H1 (cell line): ENCODE data around the gene MAD2L1BP. TPM values are rescaled to one million over a fixed set of nuclear protein-coding genes. Genes with fewer than 3 reads are reported as not detected.
"Not testable (repeated sequence)": the region's sequence is repeated elsewhere in the genome, so short reads cannot be mapped to it uniquely, and the experiment has no call there.

Experiments
- CTCF ChIA-PET: fragments of 300-600 bp; sonication (Branson Sonifier 250); formaldehyde crosslinking; loops from one replicate; lab custom pipeline; 2021; ENCODE audit not compliant: partially characterized antibody; lab: Charles Lee
- POLR2A ChIA-PET: fragments of 300-600 bp; sonication (Branson Sonifier 250); formaldehyde crosslinking; loops from one replicate; lab custom pipeline; 2021; ENCODE audit warnings: inconsistent platforms; ENCODE audit not compliant: partially characterized antibody; lab: Charles Lee
- DNase-seq, 2 experiments: peaks; one replicate each; pipeline versions ENCODE4 v3.0.0 to v3.0.0-alpha.2; 2010 to 2022; ENCODE audit warnings: low spot score in 2 of 2, low read depth in 1 of 2, mixed read lengths in 1 of 2
- FAIRE-seq: peaks from 2 replicates; lab custom pipeline; 2011; peaks lifted over from hg19 to GRCh38; lab: Jason Lieb, UNC
- H2AFZ ChIP-seq: 2 replicates; pipeline ENCODE4 v1.8.1; 2012; ENCODE audit warnings: low read length, inconsistent platforms
- H2AK5ac ChIP-seq: 2 replicates; pipeline ENCODE4 v1.6.1; 2013; ENCODE audit warnings: low read depth, low read length
- H2BK120ac ChIP-seq: replicated peaks from 2 replicates; pipeline ENCODE3; 2013; ENCODE audit warnings: low read depth, low read length, inconsistent platforms
- H2BK12ac ChIP-seq: 2 replicates; pipeline ENCODE4 v1.6.1; 2013; ENCODE audit warnings: low read depth, low read length
- H2BK15ac ChIP-seq: 2 replicates; pipeline ENCODE4 v1.6.1; 2013; ENCODE audit warnings: low read length
- H2BK20ac ChIP-seq: 2 replicates; pipeline ENCODE4 v1.6.1; 2013; ENCODE audit warnings: low read length
- H2BK5ac ChIP-seq: 2 replicates; pipeline ENCODE4 v1.6.1; 2013; ENCODE audit warnings: low read depth, low read length
- H3K14ac ChIP-seq: 2 replicates; pipeline ENCODE4 v1.6.1; 2013; ENCODE audit warnings: inconsistent platforms; ENCODE audit not compliant: insufficient read length
- H3K18ac ChIP-seq: 2 replicates; pipeline ENCODE4 v1.6.1; 2013; ENCODE audit warnings: low read length; ENCODE audit errors: extremely low read depth
- H3K23ac ChIP-seq: 2 replicates; pipeline ENCODE4 v1.6.1; 2013; ENCODE audit warnings: inconsistent platforms; ENCODE audit not compliant: insufficient read length
- H3K23me2 ChIP-seq: 2 replicates; pipeline ENCODE4 v1.6.1; 2013; ENCODE audit warnings: low read depth, low read length
- H3K27ac ChIP-seq: 2 replicates; pipeline ENCODE4 v1.6.1; 2011; ENCODE audit warnings: low read depth, low read length, inconsistent platforms
- H3K27me3 ChIP-seq, 4 experiments: replicated peaks in 1 of 4; 1 replicate in 1 of 4; 2 replicates in 3 of 4; pipeline versions ENCODE4 v1.6.1 to v1.8.1; 2011 to 2013; ENCODE audit warnings: low read length in 3 of 4, mild to moderate bottlenecking in 3 of 4, inconsistent platforms in 2 of 4, mixed read lengths in 2 of 4, moderate library complexity in 1 of 4; ENCODE audit not compliant: control insufficient read depth in 3 of 4, insufficient read depth in 3 of 4; ENCODE audit errors: extremely low read depth in 1 of 4
- H3K36me3 ChIP-seq, 4 experiments: 2 replicates each; pipeline versions ENCODE4 v1.6.1 to v1.8.1; 2011 to 2013; ENCODE audit warnings: mild to moderate bottlenecking in 4 of 4, low read length in 3 of 4, moderate library complexity in 2 of 4, control low read depth in 1 of 4, inconsistent platforms in 1 of 4; ENCODE audit not compliant: insufficient read depth in 4 of 4, control insufficient read depth in 2 of 4
- H3K4ac ChIP-seq: replicated peaks from 2 replicates; pipeline ENCODE3; 2013; ENCODE audit warnings: low read length, low read depth, mixed read lengths, inconsistent platforms; ENCODE audit not compliant: insufficient read length
- H3K4me1 ChIP-seq, 4 experiments: replicated peaks in 1 of 4; 1 replicate in 1 of 4; 2 replicates in 3 of 4; pipeline versions ENCODE4 v1.6.1 to v1.8.1; 2011 to 2013; ENCODE audit warnings: low read length in 3 of 4, inconsistent platforms in 2 of 4, mixed read lengths in 1 of 4; ENCODE audit not compliant: insufficient read depth in 4 of 4, control insufficient read depth in 3 of 4
- H3K4me2 ChIP-seq, 2 experiments: 2 replicates each; pipeline versions ENCODE4 v1.6.1 to v1.8.1; 2011 to 2013; ENCODE audit warnings: low read depth in 2 of 2, low read length in 2 of 2, control low read depth in 1 of 2, inconsistent platforms in 1 of 2, mild to moderate bottlenecking in 1 of 2; ENCODE audit not compliant: insufficient read depth in 1 of 2
- H3K4me3 ChIP-seq, 4 experiments: fragments of 200-600, 300-600 bp in 1 of 4; sonication (generic), shearing (Covaris generic), sonication (Bioruptor Twin) in 1 of 4; 2 replicates each; pipeline versions ENCODE4 v1.5.1 to v1.8.1; 2011 to 2016; ENCODE audit warnings: low read length in 4 of 4, low read depth in 3 of 4, control low read depth in 2 of 4, inconsistent platforms in 2 of 4, mild to moderate bottlenecking in 2 of 4, mixed read lengths in 1 of 4, moderate library complexity in 1 of 4; ENCODE audit not compliant: insufficient read depth in 2 of 4; ENCODE audit errors: extremely low read depth in 1 of 4
- H3K56ac ChIP-seq: replicated peaks from 2 replicates; pipeline ENCODE3; 2013; ENCODE audit warnings: low read depth, mild to moderate bottlenecking, mixed read lengths, low read length, inconsistent platforms; ENCODE audit not compliant: insufficient read length
- H3K79me1 ChIP-seq: 2 replicates; pipeline ENCODE4 v1.6.1; 2013; ENCODE audit warnings: low read depth, low read length, control low read depth
- H3K79me2 ChIP-seq, 2 experiments: 2 replicates each; pipeline versions ENCODE4 v1.6.1 to v1.8.1; 2012 to 2013; ENCODE audit warnings: low read length in 2 of 2, mild to moderate bottlenecking in 2 of 2, inconsistent platforms in 1 of 2; ENCODE audit not compliant: insufficient read depth in 2 of 2, control insufficient read depth in 1 of 2
- H3K9ac ChIP-seq, 4 experiments: replicated peaks in 1 of 4; 1 replicate in 1 of 4; 2 replicates in 3 of 4; pipeline versions ENCODE4 v1.6.1 to v1.8.1; 2011 to 2013; ENCODE audit warnings: low read depth in 3 of 4, low read length in 3 of 4, control low read depth in 2 of 4, mild to moderate bottlenecking in 2 of 4, moderate library complexity in 2 of 4, inconsistent platforms in 1 of 4; ENCODE audit errors: extremely low read depth in 1 of 4
- H3K9me3 ChIP-seq, 2 experiments: 2 replicates each; pipeline versions ENCODE4 v1.6.1 to v1.8.1; 2012 to 2013; ENCODE audit warnings: mild to moderate bottlenecking in 2 of 2, moderate library complexity in 2 of 2, control low read depth in 1 of 2, inconsistent platforms in 1 of 2, low read depth in 1 of 2, low read length in 1 of 2, mixed read lengths in 1 of 2; ENCODE audit not compliant: insufficient read depth in 2 of 2
- H4K20me1 ChIP-seq, 2 experiments: replicated peaks in 1 of 2; 2 replicates each; pipeline versions ENCODE3 to v1.8.1; 2011 to 2013; ENCODE audit warnings: inconsistent platforms in 2 of 2, low read length in 2 of 2, mild to moderate bottlenecking in 1 of 2; ENCODE audit not compliant: insufficient read depth in 2 of 2, control insufficient read depth in 1 of 2
- H4K5ac ChIP-seq: 2 replicates; pipeline ENCODE4 v1.6.1; 2013; ENCODE audit warnings: low read length, low read depth, mixed read lengths, inconsistent platforms; ENCODE audit not compliant: insufficient read length
- H4K8ac ChIP-seq: 2 replicates; pipeline ENCODE4 v1.8.0; 2013; ENCODE audit warnings: mild to moderate bottlenecking, moderate library complexity, low read length, inconsistent platforms; ENCODE audit not compliant: insufficient read depth; ENCODE audit errors: extremely low read depth
- H4K91ac ChIP-seq: replicated peaks from 2 replicates; pipeline ENCODE3; 2013; ENCODE audit warnings: low read length, mixed read lengths, inconsistent platforms; ENCODE audit not compliant: insufficient read length
- whole genome bisulfite sequencing, 2 experiments: shearing (Covaris generic) in 1 of 2; methylation state at CpG; one replicate each; pipeline versions ENCODE4 v1.1.6 to v1.1.7; 2013 to 2015; ENCODE audit warnings: low lambda C conversion rate in 2 of 2, mixed read lengths in 2 of 2, inconsistent platforms in 1 of 2, low coverage in 1 of 2, missing lambda C conversion rate in 1 of 2; ENCODE audit not compliant: insufficient replicate concordance in 2 of 2, insufficient coverage in 1 of 2, insufficient read length in 1 of 2; ENCODE audit errors: extremely low coverage in 1 of 2, missing lambda C conversion rate in 1 of 2; 5-methylcytosine and 5-hydroxymethylcytosine counted together
- polyA plus RNA-seq, 7 experiments: library from polyadenylated mRNA; depleted of rRNA in 3 of 7; stranded (reverse) in 5 of 7; unstranded in 2 of 7; fragments of >200 nt in 5 of 7; fragments of 200-250 nt in 2 of 7; gene quantifications; 1 replicate in 5 of 7; 2 replicates in 1 of 7; 4 replicates in 1 of 7; pipeline versions ENCODE4 v1.2.1 to v1.2.3, GENCODE V29; 2011 to 2013; ENCODE audit warnings: missing spikeins in 2 of 7, mixed read lengths in 2 of 7
- total RNA-seq: library from RNA; stranded (reverse); fragmentation: NEBNext Ultra II Directional; extraction: Animal tissue kit (Norgen Biotek cat#: 25700); gene quantifications from 2 replicates; pipeline ENCODE4 v1.2.1, GENCODE V29; 2021

The MAD2L1BP gene
- total and polyA plus RNA-seq, 2 of the 8 experiments (the other 6 are each of a cell fraction or from before 2014, with no cell fraction given) = 35.5 to 70.0 TPM

GRCh38 chr6:43652822-43653221 lies 17.2 kb downstream of the MAD2L1BP start:
- H3K23ac ChIP-seq, H2AFZ ChIP-seq, H4K91ac ChIP-seq, H3K9ac ChIP-seq, H3K9me3 ChIP-seq, H4K20me1 ChIP-seq, H3K14ac ChIP-seq, H2AK5ac ChIP-seq, FAIRE-seq, H2BK12ac ChIP-seq, H2BK15ac ChIP-seq, H3K18ac ChIP-seq, H3K4me1 ChIP-seq, H3K27ac ChIP-seq, H3K79me1 ChIP-seq, H3K27me3 ChIP-seq, H3K56ac ChIP-seq, H3K79me2 ChIP-seq, H2BK120ac ChIP-seq, H2BK5ac ChIP-seq, H3K36me3 ChIP-seq, H3K4me2 ChIP-seq, H4K5ac ChIP-seq, H3K4me3 ChIP-seq, DNase-seq, H4K8ac ChIP-seq, H2BK20ac ChIP-seq, POLR2A ChIA-PET, H3K4ac ChIP-seq, H3K23me2 ChIP-seq: not testable (repeated sequence)
- CTCF ChIA-PET = interaction anchor here (0.7 to 1.4 kb wide), 3 partner anchors 15 to 533 kb away, joined by 3 to 5 read pairs (median 5); no protein-coding TSS in a partner anchor
- WGBS, 2 experiments = 100% methylated on average over 2 of the region's 2 CpGs; no CpG with 5 or more reads in 1 of the 2 experiments
